Activated effector memory CD4-positive, alpha-beta T cell treated with Interleukin-2 at 50 U/mL for 16 hours (primary cell): Measurements from ENCODE around the gene INTS1.

Source experiments
- DNase-seq: peaks from one replicate; pipeline ENCODE4 v3.0.0-alpha.2; 2020

INTS1 gene

DNA sequence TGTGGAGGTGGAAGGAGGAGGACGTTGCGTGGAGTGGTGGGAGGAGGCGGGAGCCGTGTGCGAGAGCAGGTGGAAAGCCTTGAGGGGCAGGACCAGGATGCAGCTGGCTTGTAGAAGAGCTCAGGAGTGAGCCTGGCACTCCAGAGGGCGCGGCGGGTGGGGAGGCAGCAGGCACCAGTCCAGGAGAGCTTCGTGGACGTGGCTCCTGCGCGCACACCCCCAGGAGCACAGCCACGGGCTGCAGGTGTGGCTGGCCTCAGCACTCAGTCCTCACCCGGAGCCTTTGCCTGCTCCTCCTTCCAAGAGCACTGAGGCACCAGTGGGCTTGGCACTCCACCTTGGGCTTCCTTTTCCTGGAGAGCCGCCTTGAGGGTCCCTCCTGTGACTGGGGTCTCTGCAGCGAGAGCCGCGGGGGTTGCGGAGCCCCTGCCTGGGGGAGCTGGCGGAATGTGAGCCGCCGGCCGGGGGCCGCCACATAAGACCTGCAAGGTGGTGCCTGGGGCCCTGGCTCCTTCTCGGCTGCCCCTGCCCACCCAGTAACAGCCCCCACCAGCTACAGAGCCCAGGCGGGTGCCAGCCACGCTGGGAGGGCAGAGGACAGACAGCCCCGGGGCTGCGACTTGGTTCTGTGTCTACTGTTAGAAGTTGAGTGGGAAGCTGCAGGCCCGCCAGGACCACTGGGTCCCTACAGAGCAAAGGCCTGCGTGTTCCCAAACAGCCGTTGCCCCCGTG, 37.4 kb upstream of the INTS1 start:
- no peak for DNase-seq

DNA sequence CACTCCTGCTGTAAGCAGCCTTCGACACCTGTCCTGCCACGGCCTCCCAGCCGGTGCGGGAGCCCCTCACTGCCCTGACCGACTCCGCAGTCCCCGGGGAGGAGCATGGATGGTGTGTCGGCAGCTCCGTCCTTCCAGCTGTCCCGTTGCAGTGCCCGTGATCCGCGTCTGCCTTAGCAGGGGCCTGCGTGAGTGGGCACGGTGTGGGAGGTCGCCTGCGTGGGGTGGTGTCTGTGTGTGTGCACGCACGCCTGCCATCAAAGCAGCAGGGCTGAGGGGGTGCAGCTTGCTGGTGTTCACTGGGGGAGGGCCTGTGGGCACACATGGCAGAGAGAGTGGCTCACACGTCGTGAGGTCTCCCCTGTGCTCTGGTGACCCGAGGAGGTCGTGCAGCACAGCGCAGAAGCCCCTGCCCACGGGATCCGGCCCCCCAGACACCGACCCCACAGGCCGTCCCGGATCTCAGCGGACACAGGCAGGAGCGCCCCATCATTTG, 36.6 kb upstream of the INTS1 start:
- no peak for DNase-seq

DNA sequence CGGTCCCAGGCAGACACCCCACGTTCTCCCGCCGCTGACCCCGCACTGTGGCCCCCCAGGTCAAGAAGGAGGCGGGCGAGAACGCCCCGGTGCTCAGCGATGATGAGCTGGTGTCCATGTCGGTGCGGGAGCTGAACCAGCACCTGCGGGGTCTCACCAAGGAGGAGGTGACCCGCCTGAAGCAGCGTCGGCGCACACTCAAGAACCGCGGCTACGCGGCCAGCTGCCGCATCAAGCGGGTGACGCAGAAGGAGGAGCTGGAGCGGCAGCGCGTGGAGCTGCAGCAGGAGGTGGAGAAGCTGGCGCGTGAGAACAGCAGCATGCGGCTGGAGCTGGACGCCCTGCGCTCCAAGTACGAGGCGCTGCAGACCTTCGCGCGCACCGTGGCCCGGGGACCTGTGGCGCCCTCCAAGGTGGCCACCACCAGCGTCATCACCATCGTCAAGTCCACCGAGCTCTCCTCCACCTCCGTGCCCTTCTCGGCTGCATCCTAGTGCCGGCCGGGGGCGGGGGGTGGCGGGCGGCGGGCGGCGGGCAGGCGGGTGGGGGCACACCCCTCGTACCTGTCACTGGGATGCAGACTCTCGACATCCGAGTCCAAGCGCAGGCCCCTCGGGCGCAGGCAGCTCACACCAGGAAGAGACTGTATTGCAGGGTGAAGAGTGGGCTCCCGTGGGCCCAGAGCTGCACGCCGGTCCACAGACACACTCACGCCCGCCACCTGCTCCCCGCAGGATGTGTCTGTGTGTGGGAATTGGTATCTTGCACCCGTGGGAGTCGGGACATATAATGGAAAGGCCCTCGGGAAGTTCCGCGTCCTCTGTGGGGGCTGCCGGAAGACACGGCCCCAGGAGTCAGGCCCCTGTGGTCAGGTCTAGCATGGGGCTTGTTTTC, 35.9 kb upstream of the INTS1 start:
- DNase-seq = no peak

DNA sequence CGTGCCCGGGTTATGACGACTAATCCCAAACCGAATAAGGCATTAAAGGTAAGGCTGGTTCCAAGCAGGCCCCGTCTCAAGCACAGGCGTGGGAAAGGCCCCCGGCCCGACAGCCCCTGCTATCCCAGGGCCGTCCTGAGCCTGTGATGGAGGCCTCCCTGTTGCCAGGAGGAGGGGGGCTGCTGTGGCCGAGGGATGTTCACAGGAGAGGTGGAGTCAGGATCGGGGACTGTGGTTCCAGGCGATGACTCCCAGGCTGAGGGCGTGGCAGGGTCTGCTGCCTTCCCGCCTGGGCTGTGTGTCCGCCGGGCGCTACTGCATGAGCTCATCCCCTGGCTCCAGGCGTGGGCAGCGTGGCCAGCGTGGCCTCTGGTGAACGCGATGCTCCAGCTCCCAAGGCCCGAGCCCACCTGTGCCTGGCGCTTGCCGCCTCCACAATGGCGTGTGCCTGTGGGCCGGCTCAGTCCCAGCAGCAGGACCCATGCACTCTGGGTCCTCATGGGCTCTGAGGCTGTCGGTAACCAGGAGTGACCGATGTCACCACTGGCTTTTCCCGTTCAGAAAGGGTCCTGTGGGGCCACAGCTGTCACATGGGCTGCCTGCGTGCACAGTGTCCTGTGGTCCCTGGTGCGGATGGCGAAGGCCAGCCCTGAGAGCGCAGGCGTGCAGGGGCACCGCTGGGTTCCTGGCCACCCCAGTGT, 35.1 kb upstream of the INTS1 start:
- DNase-seq = no peak

DNA sequence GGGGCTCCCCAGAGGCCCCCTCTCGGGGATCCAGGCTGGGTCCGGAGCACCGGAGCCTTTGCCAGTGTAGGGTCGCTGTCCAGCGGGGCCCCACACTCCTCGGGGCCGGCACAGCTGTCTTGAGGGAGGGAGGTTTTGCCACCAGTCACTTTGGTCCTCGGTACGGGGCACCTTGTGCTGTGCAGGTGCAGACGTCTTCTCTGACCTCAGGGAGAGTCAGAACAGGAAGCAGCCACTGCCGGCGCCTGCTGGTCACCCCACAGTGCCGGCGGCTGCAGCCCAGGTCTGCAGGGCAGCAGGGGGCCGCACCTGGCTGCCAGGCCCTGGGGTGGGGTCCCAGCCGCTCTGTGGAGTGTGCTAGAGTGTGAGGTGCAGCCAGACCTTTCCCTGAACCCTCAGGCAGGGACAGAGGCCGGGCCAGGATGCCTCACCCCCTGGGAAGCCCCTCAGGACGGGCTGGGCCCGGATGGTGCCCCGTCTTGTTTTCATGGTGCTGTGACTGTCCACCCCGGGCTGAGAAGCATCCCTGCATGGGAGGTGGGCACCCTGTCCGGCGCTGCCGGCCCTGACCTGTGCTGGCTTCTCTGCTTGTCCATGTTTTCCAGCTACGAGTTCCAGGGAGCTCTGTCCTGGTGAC, 34.5 kb upstream of the INTS1 start:
- DNase-seq = no peak

DNA sequence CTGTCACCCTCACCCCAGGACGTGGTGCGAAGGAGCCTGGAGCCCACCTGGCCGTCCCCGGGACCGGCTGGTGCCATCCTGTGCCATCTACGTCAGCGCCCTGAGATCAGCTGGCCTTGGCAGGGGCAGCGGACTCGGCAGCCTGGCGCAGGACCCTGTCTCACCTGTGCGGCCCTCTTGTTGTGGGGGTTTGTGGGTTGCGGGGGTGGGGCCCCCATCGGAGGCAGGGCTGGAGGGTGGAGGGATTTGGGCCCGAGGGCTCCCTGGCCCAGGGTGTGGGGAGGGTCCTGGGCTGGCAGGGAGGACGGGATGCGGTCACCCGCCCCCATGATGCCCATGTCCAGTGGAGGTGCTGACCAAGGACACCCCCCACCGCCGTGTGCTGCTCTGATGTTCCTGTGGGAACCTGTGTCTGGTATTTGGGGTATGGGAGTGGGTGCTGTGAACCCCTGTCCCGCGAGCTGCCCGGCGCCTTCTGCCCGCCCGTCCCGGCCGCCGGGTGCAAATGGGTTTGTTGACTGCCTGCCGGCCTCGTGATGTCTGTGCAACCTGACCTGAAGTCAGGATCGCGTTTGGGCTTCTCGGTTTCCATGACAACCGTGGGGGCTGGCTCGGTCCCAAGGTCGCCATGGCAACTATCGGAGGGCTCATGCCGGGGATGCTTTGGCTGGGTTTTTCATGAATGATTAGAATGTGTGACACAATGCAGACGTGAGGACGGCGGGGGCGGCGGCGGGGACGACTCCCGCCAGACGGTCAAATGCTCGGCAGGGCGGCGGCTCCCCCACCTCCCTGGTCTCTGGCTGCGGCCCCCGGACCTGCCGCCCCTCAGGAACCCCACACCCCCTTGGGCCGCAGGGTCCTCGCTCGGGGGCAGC, 33.6 kb upstream of the INTS1 start:
- DNase-seq = no peak

DNA sequence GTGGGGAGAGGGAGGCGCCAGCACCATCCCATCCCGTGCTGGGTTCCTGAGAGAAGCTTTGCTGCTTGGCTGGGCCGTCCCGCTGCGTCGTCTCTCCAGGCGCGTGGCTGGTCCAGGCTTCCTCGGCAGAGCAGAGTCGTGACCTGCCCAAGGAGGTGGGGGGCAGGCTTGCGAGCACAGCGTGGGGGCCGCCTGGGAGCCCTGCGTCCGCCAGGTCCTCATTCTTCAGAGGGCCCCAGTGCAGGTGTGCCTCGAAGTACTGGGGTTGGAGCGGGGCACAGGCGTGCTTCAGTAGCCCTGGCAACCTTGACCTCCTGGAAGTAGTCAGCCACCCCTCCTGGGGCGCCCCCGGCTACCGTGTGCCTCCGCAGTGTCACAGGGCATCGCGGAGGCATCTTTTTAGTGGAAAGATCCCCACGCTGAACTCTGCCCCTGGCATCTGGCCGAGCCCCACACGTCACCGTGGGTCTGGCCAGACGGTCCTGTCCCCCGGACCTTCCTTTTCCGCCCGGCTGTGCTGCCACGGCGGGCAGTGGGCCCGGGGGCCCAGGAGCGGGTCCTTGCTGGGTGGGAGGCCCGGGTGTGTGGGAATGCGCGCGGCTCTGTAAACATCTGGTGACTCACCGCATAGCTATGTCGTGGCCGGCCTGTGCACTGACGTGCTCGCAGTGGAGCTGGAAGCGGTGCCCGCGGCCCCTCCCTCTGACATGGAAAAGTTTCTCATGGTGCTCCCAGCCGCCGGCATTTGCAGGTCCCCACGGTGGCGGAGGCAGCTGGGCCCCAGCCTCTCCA, 32.8 kb upstream of the INTS1 start:
- no peak for DNase-seq

DNA sequence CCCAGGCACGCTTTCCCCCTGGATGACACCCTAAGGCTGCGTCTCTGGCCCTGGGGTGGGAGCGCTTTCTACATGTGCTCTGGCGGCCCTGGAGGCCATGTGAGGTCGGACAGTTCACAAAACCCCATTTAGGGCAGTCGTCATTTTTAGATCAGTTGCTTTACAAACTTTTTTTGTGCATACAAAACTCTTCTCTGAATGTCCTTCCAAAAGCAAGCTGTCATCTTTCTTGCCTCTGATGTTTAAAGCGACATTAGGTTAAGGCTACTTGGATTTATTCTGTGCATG, 32.2 kb upstream of the INTS1 start:
- no peak for DNase-seq

DNA sequence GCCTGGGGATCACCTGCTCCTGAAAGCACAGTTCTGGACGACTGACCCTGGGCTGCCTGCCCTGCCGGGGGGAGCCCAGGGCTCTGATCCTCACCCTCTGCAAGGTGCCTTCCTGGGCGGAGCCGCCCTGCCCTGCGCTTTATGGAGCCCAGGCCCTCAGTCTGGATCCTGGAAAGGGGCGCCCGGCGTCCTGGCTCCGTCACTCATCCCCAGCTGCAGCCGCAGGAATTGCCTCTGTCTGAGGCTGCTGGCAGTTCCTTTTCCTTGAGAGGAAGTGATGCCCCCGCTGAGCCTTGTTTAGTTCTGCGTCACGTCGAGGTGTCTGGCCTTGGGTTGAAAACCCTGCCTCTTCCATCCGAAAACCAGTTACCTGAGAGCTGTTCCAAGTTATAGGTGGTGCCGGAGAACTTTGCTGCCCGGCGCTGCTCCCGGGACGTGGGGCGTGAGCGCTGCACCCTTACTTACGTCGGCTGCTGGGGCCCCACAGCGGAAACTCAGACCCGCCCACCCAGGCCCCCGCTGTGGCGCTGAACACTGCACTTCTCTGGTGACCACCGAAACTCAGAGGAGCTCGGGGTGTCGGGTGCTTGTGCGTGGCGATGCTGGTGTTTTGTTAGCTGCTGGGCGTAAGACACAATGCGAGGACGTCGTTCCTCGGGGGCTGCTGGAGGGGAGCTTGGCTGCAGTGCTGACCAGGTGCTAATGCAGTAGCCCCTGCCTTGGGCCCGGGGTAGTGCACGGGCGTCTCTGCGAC, 31.7 kb upstream of the INTS1 start:
- no peak for DNase-seq

DNA sequence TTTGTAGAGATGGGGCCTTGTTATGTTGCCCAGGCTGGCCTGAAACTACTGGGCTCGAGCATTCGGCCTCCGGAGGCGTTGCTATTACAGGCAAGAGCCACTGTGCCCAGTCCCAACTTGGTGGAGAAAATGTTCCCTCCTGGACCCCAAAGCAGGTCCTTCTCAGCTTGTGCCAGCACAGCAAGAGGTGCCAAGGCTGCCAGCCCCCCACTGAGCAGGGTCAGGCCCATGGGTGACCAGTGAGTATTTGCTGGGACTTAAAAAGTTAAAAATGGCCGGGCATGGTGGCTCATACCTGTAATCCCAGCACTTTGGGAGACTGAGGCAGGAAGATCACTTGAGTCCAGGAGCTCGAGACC, 30.9 kb upstream of the INTS1 start:
- DNase-seq = no peak

DNA sequence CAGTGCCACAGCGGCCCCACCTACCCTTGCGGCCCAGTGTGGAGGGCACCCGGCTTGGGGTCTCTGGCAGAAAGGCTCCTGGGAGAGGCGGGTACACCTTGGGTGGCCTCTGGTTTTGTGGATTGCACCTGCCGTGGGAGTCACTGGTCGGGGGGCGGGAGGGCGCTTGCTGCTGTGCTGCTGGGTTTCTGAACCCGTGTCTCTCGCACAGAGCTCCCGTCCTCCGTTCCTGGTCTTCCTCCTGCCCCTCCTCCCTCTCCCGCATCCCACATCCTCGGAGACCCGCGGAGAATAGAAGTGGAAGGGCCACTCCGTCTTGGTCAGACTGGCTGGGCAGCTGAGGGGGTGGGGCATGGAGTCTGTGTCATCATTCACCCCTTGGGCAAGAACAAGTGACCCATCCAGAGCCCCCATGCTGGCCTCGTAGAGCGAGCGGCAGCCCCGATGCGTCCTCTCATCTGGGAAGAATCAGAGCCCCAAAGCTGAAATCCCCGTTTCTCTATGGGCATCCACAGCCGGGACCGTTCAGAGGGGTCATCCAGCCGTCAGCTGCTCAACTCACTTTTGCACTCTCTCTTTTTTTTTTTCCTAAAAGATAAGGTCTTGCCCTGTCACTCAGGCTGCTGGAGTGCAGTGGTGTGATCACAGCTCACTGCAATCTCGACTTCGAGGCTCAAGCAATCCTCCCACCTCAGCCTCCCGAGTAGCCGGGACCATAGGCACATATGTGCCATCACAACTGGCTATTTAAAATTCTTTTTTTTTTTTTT, 30.3 kb upstream of the INTS1 start:
- DNase-seq = no peak

DNA sequence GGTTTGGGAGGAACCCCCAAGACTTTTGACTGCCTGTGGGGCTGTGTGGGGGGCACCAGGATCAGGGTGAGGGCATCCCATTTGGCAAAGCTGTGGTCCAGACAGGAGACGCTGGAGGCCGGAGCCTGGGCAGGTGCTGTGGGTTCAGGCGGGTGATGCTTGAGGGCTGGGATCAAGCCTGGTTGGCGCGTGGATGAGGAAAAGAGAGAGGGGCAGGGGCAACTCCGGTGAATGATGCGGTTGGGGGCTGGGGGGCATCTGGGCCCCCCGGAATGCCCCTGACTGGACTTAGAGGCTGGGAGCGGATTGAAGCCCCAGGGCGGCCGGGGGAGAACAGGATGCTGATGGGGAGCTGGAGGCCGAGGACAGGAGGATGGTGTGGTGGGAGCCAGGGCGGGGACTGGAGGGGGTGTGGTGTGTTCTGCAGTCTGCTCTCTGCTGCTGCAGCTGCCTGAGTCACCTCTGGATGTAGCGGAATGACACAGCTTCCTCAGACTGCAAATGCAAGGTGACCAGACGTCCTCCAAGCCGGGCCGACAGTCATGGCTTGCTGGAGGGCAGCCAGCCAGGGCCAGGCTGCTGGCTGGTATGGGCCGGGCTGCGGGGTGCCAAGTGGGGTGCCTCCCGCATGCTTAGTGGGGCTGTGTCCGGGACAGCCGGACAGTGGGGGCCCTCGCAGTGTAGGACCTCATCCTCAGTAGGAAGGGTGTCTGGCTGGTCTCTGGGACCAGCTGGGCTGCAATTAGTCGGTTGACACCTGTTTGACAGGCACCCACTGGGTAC, 29.5 kb upstream of the INTS1 start:
- no peak for DNase-seq

DNA sequence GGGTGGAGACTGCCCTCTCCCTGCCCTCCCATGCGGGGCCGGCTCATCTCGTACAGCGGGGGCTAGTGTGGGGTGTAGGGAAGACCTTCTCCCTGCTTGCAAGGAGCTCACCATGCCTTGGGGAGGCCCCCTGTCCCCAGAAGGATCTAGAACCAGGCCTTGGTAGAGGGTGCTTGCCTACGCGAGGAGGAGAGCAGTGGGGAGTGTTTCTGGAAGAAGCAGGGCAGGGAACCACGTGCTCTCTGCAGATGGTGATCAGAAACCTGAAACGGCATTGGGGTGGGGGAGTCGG, 29.0 kb upstream of the INTS1 start:
- no peak for DNase-seq

DNA sequence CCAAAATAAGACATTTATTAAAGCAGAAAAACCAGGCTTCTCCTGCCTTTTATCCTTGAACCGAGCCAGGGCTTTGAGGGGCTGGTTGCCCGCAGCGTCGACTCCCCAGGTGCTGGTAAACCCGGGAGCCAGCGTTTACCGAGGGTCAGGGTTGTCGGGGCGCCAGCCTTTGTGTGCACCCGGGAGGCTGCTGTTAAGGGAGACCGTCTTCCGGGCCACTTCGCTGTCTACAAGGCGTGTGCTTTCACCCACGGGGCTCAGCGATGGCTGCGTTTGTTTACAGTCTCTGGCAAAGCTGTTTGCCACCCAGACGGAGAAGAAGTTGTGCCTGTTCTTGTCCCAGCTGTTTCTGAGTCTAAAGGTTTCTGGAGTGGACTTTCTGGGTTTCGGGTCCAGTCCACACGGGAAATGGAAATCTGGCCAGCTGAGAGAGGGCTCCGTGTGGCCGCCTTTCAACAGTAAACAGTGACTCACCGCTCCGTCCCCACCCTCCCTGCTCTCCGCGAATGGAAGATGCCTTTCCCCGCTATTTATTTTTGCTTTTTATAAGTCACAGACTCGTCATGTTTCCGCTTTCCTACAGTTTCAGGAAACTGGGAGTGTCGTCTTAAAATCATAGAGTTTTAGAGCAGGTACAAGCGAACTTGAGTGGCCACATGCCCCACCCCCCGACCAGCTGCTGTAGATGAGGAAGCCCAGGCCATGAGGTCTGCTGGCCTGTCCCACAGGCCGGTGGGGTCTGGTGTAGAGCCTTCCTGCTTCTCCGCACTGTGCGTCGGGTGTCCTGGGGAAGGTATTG, 28.5 kb upstream of the INTS1 start:
- DNase-seq = peak; percentile 59

DNA sequence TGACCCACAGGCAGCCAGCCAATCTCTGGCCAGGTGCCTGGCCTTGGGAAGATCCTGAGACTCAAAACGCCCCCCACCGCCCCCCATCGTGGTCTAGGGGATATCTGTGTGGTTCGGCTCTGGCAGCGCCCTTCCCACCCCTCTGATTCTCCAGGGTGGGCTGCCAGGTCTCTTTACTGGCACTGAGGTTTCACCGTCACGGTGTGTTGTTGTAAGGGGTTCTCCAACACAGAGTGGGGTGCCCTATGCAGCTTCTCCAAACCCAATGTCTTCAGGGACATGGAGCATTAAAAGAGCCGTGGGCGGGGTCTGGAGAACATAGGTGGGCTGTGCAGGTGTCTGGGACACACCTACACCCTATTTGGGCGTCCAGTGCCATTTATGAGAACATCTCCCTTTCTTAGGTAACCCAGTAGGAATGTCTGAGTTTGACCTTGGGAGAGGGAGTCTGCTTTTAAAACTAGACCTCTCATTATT, 27.8 kb upstream of the INTS1 start:
- no peak for DNase-seq

DNA sequence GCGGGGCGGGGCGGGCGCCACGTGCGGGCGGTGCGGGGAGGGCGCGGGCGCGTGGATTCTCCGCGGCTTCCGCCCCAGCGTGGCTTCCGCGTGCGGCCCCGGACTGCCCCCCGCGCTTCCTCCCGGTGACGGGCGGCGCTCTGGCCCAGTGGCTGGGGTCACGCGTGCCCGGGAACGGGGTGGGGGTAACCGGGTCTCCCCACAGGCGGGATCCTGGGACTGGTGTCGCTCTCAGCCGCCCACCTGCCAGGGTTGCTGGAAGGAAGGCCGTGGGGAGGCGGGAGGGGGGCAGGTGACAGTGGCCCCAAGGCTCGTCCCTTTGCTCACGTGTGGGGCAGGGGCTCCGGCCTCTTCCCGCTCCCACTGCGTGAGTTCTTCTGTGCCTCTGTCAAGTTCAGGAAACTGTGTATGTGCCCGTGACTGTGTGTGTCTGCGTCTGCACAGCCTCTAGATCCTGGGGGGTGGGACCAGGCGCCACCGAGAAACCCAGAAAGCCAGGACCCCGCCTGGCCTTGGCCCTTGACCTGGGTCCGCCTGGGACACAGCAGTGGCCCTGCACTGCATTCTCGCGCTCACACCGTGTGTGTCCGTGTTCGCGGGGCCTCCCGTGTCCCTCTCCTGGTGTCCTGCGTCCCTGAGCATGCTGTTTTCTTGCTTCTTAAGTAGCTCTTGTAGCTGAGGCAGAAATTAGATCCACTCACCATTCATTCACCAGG, 27.2 kb upstream of the INTS1 start:
- DNase-seq = peak; percentile 40

DNA sequence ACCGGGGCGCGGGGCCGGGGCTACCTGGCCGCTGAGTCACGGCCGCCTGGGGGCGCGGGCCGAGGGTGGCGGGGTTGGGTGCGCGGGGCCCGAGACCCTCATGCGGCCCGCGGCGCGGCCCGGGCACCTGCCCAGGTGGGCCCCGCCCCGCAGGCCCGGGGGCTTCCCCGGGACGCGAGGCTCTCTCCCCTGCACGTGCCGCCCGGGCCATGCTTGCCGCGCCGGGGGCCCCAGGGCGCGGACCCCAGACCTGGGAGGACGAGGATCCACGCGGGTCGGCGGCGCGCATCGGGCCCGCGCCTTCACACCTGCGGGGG, 26.7 kb upstream of the INTS1 start:
- no peak for DNase-seq
